HepG2 (cell line): Measurements from ENCODE around the gene PIM1. TPM values are rescaled to one million over a fixed set of nuclear protein-coding genes. Genes with fewer than 3 reads are reported as not detected.

Experiments used
- CBX1 ChIP-seq: IDR thresholded peaks from one replicate; pipeline ENCODE4 v1.6.1; 2016; ENCODE audit warnings: antibody characterized with exemption, low read depth
- E2F1 ChIP-seq: sonication (generic); formaldehyde crosslinking; IDR thresholded peaks from 2 replicates; pipeline ENCODE4 v1.5.0; 2020; ENCODE audit warnings: missing genetic modification reagents
- GATA4 ChIP-seq: sonication (generic); IDR thresholded peaks from 2 replicates; pipeline ENCODE4 v1.6.1; 2016; ENCODE audit warnings: antibody characterized with exemption, low read depth, borderline replicate concordance
- KAT7 ChIP-seq: IDR thresholded peaks from 2 replicates; pipeline ENCODE4 v1.6.1; 2018; ENCODE audit warnings: borderline replicate concordance, missing compliant biosample characterization
- NR2F6 ChIP-seq, 2 experiments: IDR thresholded peaks; 2 replicates each; pipeline ENCODE4 v1.6.1; 2016; ENCODE audit warnings: antibody characterized with exemption in 1 of 2, mild to moderate bottlenecking in 1 of 2
- SP140L ChIP-seq: sonication (generic); formaldehyde crosslinking; IDR thresholded peaks from 2 replicates; pipeline ENCODE4 v1.4.0; 2020; ENCODE audit warnings: missing genetic modification reagents, borderline replicate concordance
- TIGD3 ChIP-seq: sonication (generic); formaldehyde crosslinking; IDR thresholded peaks from 2 replicates; pipeline ENCODE4 v1.5.1; 2020; ENCODE audit warnings: mild to moderate bottlenecking, missing genetic modification reagents, borderline replicate concordance
- ZNF235 ChIP-seq: sonication (generic); formaldehyde crosslinking; IDR thresholded peaks from 2 replicates; pipeline ENCODE4 v1.8.1; 2023; ENCODE audit warnings: mild to moderate bottlenecking, missing genetic modification reagents, borderline replicate concordance
- ZNF335 ChIP-seq: sonication (generic); formaldehyde crosslinking; IDR thresholded peaks from 2 replicates; pipeline ENCODE4 v1.4.0; 2020; ENCODE audit warnings: missing genetic modification reagents
- ZNF496 ChIP-seq: sonication (generic); formaldehyde crosslinking; IDR thresholded peaks from 2 replicates; pipeline ENCODE4 v1.8.1; 2023; ENCODE audit warnings: mild to moderate bottlenecking, moderate library complexity, missing genetic modification reagents; ENCODE audit not compliant: insufficient replicate concordance
- ZNF639 ChIP-seq: conservative IDR thresholded peaks from 2 replicates; pipeline ENCODE4 v1.6.1; 2018; ENCODE audit warnings: missing genetic modification reagents
- ZNF652 ChIP-seq: IDR thresholded peaks from 2 replicates; pipeline ENCODE4 v1.6.1; 2016; ENCODE audit warnings: low read depth, borderline replicate concordance
- ZNF713 ChIP-seq: sonication (generic); formaldehyde crosslinking; IDR thresholded peaks from 2 replicates; pipeline ENCODE4 v1.4.0; 2020; ENCODE audit warnings: mild to moderate bottlenecking, missing genetic modification reagents
- ZNF816 ChIP-seq: sonication (generic); formaldehyde crosslinking; IDR thresholded peaks from 2 replicates; pipeline ENCODE4 v1.8.0; 2022; ENCODE audit warnings: missing genetic modification reagents, mild to moderate bottlenecking, borderline replicate concordance
- ZNF83 ChIP-seq: sonication (generic); formaldehyde crosslinking; IDR thresholded peaks from 2 replicates; pipeline ENCODE4 v1.4.0; 2020; ENCODE audit warnings: missing genetic modification reagents, mild to moderate bottlenecking, borderline replicate concordance
- polyA plus RNA-seq, 8 experiments: library from polyadenylated mRNA; depleted of rRNA in 3 of 8; stranded (reverse) in 7 of 8; unstranded in 1 of 8; fragments of >200 nt; fragmentation: Illumina TruSeq in 4 of 8; extraction: Trizol in 4 of 8; gene quantifications; 2 replicates each; pipeline versions ENCODE4 v1.2.1 to v1.2.3, GENCODE V29; 2011 to 2016; ENCODE audit warnings: low read depth in 4 of 8, missing spikeins in 1 of 8, mixed read lengths in 1 of 8; ENCODE audit not compliant: insufficient read depth in 1 of 8
- total RNA-seq, 5 experiments: library from RNA; depleted of rRNA; stranded (reverse); fragments of >200 nt; fragmentation: Illumina TruSeq; extraction: Trizol; gene quantifications; 2 replicates each; pipeline ENCODE4 v1.2.3, GENCODE V29; 2016; ENCODE audit warnings: low read depth in 1 of 5
- TF ChIP-seq, protein P1 (sequence below): sonication (generic); formaldehyde crosslinking; IDR thresholded peaks from 2 replicates; pipeline ENCODE4 v1.4.0; 2020; ENCODE audit warnings: missing genetic modification reagents, low read depth, mild to moderate bottlenecking, borderline replicate concordance
- TF ChIP-seq, protein P2 (sequence below): sonication (generic); formaldehyde crosslinking; IDR thresholded peaks from 2 replicates; pipeline ENCODE4 v1.5.1; 2020; ENCODE audit warnings: mild to moderate bottlenecking, missing genetic modification reagents, borderline replicate concordance

Gene PIM1
- total and polyA plus RNA-seq, 2 of the 13 experiments (the other 11 are each of a cell fraction or from before 2014, with no cell fraction given): 29.4 to 117 TPM

DNA sequence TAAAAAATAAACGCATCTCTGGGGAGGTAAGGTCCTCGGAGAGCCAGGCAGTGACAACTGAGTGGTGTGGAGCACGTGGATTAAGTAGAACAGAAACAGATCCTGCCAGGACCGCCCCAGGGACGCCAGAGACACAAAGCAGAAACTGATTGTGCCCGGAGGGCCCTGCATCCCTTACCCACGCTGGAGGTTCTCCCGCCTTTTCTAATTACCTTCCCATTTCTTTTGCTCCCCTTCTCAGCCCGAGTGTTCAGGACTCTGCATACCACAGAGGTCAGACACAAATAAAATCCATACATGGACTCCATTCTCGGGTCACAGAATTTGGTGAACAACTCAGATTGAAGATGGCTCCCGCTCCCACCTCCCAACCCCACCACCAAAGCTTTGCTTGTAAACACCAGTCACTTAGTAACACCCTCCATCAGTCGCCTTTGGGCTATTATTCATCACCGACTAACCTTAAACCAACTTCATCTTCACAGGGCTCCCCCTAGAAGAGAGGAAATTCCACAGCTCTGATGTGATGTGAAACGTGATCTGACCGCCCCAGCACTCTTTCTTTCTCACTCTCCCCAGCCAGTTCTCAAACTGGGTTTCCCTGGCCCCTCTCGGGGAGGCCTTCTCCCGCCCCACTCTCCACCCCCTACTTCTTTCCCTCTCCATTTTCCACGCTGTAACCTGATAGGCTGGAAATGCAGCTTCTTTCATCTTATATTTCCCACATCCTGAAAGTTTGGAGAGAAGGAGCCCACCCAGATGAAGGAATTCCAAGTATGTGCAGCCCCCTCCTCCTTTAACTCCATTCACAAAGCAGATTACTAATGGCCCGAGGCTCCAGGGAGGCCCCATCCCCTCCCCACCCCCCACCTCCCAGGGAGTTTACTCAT is 32.5 kb upstream of the PIM1 start (continued):
- TF ChIP-seq ZNF639 (CRISPR knock-in tag): no peak; the same call in 1 of the 2 replicates
- TF ChIP-seq TIGD3 (CRISPR knock-in tag): no peak
- no peak for TF ChIP-seq ZNF713
- 0 out of 2 replicates have a peak, but pooled peaks have one; percentile 23 for TF ChIP-seq ZNF335 (CRISPR knock-in tag)
- TF ChIP-seq KAT7 (CRISPR knock-in tag): peak; percentile 50
- no peak; the same call in 1 of the 2 replicates for TF ChIP-seq NR2F6 (IDR thresholded peaks at IDR 0.05)
- peak; percentile 19; the same call in 1 of the 2 replicates for TF ChIP-seq NR2F6 (CRISPR knock-in tag; IDR thresholded peaks at IDR 0.05)
- TF ChIP-seq, protein P1, sequence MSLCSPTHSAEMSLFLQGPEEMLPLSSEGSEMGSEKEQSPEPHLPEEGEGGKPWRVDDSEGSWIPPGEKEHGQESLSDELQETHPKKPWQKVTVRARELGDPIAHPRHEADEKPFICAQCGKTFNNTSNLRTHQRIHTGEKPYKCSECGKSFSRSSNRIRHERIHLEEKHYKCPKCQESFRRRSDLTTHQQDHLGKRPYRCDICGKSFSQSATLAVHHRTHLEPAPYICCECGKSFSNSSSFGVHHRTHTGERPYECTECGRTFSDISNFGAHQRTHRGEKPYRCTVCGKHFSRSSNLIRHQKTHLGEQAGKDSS (CRISPR knock-in tag): peak; percentile 34; the same call in 1 of the 2 replicates
- TF ChIP-seq ZNF235 (CRISPR knock-in tag): 0 out of 2 replicates have a peak, but pooled peaks have one; percentile 24
- TF ChIP-seq ZNF816 (CRISPR knock-in tag): no peak; the same call in 1 of the 2 replicates
- TF ChIP-seq, protein P2, sequence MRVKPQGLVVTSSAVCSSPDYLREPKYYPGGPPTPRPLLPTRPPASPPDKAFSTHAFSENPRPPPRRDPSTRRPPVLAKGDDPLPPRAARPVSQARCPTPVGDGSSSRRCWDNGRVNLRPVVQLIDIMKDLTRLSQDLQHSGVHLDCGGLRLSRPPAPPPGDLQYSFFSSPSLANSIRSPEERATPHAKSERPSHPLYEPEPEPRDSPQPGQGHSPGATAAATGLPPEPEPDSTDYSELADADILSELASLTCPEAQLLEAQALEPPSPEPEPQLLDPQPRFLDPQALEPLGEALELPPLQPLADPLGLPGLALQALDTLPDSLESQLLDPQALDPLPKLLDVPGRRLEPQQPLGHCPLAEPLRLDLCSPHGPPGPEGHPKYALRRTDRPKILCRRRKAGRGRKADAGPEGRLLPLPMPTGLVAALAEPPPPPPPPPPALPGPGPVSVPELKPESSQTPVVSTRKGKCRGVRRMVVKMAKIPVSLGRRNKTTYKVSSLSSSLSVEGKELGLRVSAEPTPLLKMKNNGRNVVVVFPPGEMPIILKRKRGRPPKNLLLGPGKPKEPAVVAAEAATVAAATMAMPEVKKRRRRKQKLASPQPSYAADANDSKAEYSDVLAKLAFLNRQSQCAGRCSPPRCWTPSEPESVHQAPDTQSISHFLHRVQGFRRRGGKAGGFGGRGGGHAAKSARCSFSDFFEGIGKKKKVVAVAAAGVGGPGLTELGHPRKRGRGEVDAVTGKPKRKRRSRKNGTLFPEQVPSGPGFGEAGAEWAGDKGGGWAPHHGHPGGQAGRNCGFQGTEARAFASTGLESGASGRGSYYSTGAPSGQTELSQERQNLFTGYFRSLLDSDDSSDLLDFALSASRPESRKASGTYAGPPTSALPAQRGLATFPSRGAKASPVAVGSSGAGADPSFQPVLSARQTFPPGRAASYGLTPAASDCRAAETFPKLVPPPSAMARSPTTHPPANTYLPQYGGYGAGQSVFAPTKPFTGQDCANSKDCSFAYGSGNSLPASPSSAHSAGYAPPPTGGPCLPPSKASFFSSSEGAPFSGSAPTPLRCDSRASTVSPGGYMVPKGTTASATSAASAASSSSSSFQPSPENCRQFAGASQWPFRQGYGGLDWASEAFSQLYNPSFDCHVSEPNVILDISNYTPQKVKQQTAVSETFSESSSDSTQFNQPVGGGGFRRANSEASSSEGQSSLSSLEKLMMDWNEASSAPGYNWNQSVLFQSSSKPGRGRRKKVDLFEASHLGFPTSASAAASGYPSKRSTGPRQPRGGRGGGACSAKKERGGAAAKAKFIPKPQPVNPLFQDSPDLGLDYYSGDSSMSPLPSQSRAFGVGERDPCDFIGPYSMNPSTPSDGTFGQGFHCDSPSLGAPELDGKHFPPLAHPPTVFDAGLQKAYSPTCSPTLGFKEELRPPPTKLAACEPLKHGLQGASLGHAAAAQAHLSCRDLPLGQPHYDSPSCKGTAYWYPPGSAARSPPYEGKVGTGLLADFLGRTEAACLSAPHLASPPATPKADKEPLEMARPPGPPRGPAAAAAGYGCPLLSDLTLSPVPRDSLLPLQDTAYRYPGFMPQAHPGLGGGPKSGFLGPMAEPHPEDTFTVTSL (CRISPR knock-in tag): 0 out of 2 replicates have a peak, but pooled peaks have one; percentile 44
- TF ChIP-seq CBX1: peak; percentile 21
- TF ChIP-seq GATA4: no peak
- no peak for TF ChIP-seq ZNF83 (CRISPR knock-in tag)
- no peak for TF ChIP-seq ZNF496
- peak; percentile 34; the same call in 1 of the 2 replicates for TF ChIP-seq ZNF652 (CRISPR knock-in tag)
- TF ChIP-seq SP140L (CRISPR knock-in tag): no peak
- peak; percentile 39; the same call in 1 of the 2 replicates for TF ChIP-seq E2F1 (CRISPR knock-in tag)
